Muscle of leg (tissue), 11 donors: ENCODE data around the gene SPINK4. TPM values are rescaled to one million over a fixed set of nuclear protein-coding genes. Genes with fewer than 3 reads are reported as not detected.

ENCODE experiments used
- DNase-seq: peaks from one replicate; pipeline ENCODE4 v3.0.0; 2013
- H3K27ac ChIP-seq: one replicate; pipeline ENCODE4 v1.5.1; 2013; ENCODE audit warnings: mild to moderate bottlenecking, low read length, control low read depth
- H3K27me3 ChIP-seq: one replicate; pipeline ENCODE4 v1.6.1; 2013; ENCODE audit warnings: low read length; ENCODE audit not compliant: control insufficient read depth, insufficient read depth
- H3K36me3 ChIP-seq: one replicate; pipeline ENCODE4 v1.6.1; 2013; ENCODE audit warnings: low read length; ENCODE audit not compliant: control insufficient read depth, insufficient read depth
- H3K4me1 ChIP-seq: one replicate; pipeline ENCODE4 v1.6.1; 2013; ENCODE audit warnings: low read length; ENCODE audit not compliant: control insufficient read depth, insufficient read depth
- H3K4me3 ChIP-seq: one replicate; pipeline ENCODE4 v1.5.1; 2013; ENCODE audit warnings: low read length, control low read depth
- H3K9me3 ChIP-seq: replicated peaks from 2 replicates; pipeline ENCODE4 v1.6.1; 2013; ENCODE audit warnings: low read depth, low read length; ENCODE audit not compliant: control insufficient read depth
- WGBS: methylation state at CpG from one replicate; pipeline ENCODE4 v1.1.5; 2013; ENCODE audit warnings: missing lambda C conversion rate; ENCODE audit not compliant: insufficient coverage; 5-methylcytosine and 5-hydroxymethylcytosine counted together
- polyA plus RNA-seq, 8 donors: library from polyadenylated mRNA; unstranded; fragments of 120-200 nt; gene quantifications; one replicate each; pipeline versions ENCODE4 v1.2.1 to v1.2.3, GENCODE V29; 2013; ENCODE audit warnings: inconsistent platforms in 1 of 8, low replicate concordance in 1 of 8; ENCODE audit not compliant: insufficient read length in 8 of 8, insufficient read depth in 1 of 8
- total RNA-seq: library from RNA; stranded (reverse); fragments of 120-200 nt; gene quantifications from one replicate; pipeline ENCODE4 v1.2.4, GENCODE V29; 2013

Gene SPINK4
- total and polyA plus RNA-seq, 9 donors: 0.28 to 0.58 (median 0.40) TPM; not detected in 5

- H3K27me3 ChIP-seq: no peaks in the 10 kb centered on the region
- H3K36me3 ChIP-seq: peaks cover 39% of the 10 kb centered on the region
- H3K4me3 ChIP-seq: no peak overlapping the region
- H3K4me1 ChIP-seq: peaks cover 10% of the 10 kb centered on the region
- whole genome bisulfite sequencing: no CpG with 5 or more reads among the region's 3 CpGs
- no peak overlapping the region for H3K27ac ChIP-seq
- H3K9me3 ChIP-seq: no peaks in the 10 kb centered on the region
- no peak for DNase-seq
Measured at GRCh38 chr9:33270146-33270545, 30.2 kb downstream of the SPINK4 start.

- WGBS: no CpG with 5 or more reads among the region's 1 CpG
- no peaks in the 10 kb centered on the region for H3K4me1 ChIP-seq
Measured at GRCh38 chr9:33272061-33272460, 32.1 kb downstream of the SPINK4 start.

GRCh38 chr9:33273266-33273971 lies 33.5 kb downstream of the SPINK4 start:
- Histone ChIP-seq H3K36me3 (peaks cover 48% of the 10 kb centered on the region), H3K4me1 (no peaks in the 10 kb centered on the region), H3K27me3 (no peaks in the 10 kb centered on the region), H3K27ac (no peak overlapping the region), H3K4me3 (no peak overlapping the region), H3K9me3 (no peaks in the 10 kb centered on the region)
- no CpG with 5 or more reads among the region's 3 CpGs for WGBS
- DNase-seq: no peak

More at GRCh38 chr9:33272061-33272460, 32.1 kb downstream of the SPINK4 start:
- no peak overlapping the region for H3K4me3 ChIP-seq
- H3K27me3 ChIP-seq: no peaks in the 10 kb centered on the region
- no peak for DNase-seq
- H3K9me3 ChIP-seq: no peaks in the 10 kb centered on the region
- H3K36me3 ChIP-seq: peaks cover 43% of the 10 kb centered on the region
- H3K27ac ChIP-seq: no peak overlapping the region

- Histone ChIP-seq H3K9me3 (no peaks in the 10 kb centered on the region), H3K27ac (no peak overlapping the region)
- no CpG with 5 or more reads among the region's 2 CpGs for WGBS
Measured at GRCh38 chr9:33273972-33274328, 34.0 kb downstream of the SPINK4 start.

GRCh38 chr9:33277484-33277883 lies 37.5 kb downstream of the SPINK4 start:
- Histone ChIP-seq H3K27ac (no peak overlapping the region), H3K4me3 (no peak overlapping the region), H3K27me3 (no peaks in the 10 kb centered on the region), H3K36me3 (peaks cover 54% of the 10 kb centered on the region), H3K9me3 (no peaks in the 10 kb centered on the region), H3K4me1 (no peaks in the 10 kb centered on the region)
- DNase-seq: no peak
- WGBS: 97% methylated on average over 4 of the region's 4 CpGs

More at GRCh38 chr9:33273972-33274328, 34.0 kb downstream of the SPINK4 start:
- Histone ChIP-seq H3K36me3 (peaks cover 50% of the 10 kb centered on the region), H3K4me1 (no peaks in the 10 kb centered on the region), H3K4me3 (no peak overlapping the region), H3K27me3 (no peaks in the 10 kb centered on the region)
- no peak for DNase-seq

GRCh38 chr9:33285502-33285901 lies 45.5 kb downstream of the SPINK4 start:
- no peak overlapping the region for H3K27ac ChIP-seq
- peaks cover 12% of the 10 kb centered on the region for H3K36me3 ChIP-seq
- no peaks in the 10 kb centered on the region for H3K27me3 ChIP-seq
- H3K9me3 ChIP-seq: no peaks in the 10 kb centered on the region
- no peak for DNase-seq
- no CpG with 5 or more reads among the region's 5 CpGs for WGBS
- peaks cover 10% of the 10 kb centered on the region for H3K4me1 ChIP-seq
- no peak overlapping the region for H3K4me3 ChIP-seq

GRCh38 chr9:33287087-33287490 lies 47.1 kb downstream of the SPINK4 start:
- H3K27me3 ChIP-seq: no peaks in the 10 kb centered on the region
- peak; percentile 78 for DNase-seq
- no peak overlapping the region for H3K4me3 ChIP-seq
- peak overlapping the region; percentile 18 for H3K27ac ChIP-seq
- no peaks in the 10 kb centered on the region for H3K9me3 ChIP-seq
- H3K4me1 ChIP-seq: peaks cover 14% of the 10 kb centered on the region
- peaks cover 11% of the 10 kb centered on the region for H3K36me3 ChIP-seq
- 43% methylated on average over 2 of the region's 4 CpGs for WGBS

- no CpG with 5 or more reads among the region's 4 CpGs for WGBS
- no peak overlapping the region for H3K27ac ChIP-seq
- no peak overlapping the region for H3K4me3 ChIP-seq
- peaks cover 16% of the 10 kb centered on the region for H3K4me1 ChIP-seq
- H3K27me3 ChIP-seq: no peaks in the 10 kb centered on the region
- H3K36me3 ChIP-seq: peaks cover 18% of the 10 kb centered on the region
- no peaks in the 10 kb centered on the region for H3K9me3 ChIP-seq
- no peak for DNase-seq
Measured at GRCh38 chr9:33288235-33288634, 48.3 kb downstream of the SPINK4 start.

GRCh38 chr9:33288828-33289483 lies 49.0 kb downstream of the SPINK4 start:
- H3K4me3 ChIP-seq: no peak overlapping the region
- WGBS: no CpG with 5 or more reads among the region's 14 CpGs
- no peaks in the 10 kb centered on the region for H3K27me3 ChIP-seq
- H3K9me3 ChIP-seq: no peaks in the 10 kb centered on the region
- peak; percentile 27 for DNase-seq
- H3K4me1 ChIP-seq: peaks cover 16% of the 10 kb centered on the region
- peaks cover 12% of the 10 kb centered on the region for H3K36me3 ChIP-seq
- peak overlapping the region; percentile 95 for H3K27ac ChIP-seq

- 27% methylated on average over 3 of the region's 12 CpGs for WGBS
- H3K36me3 ChIP-seq: peaks cover 14% of the 10 kb centered on the region
- H3K4me3 ChIP-seq: peak overlapping the region; percentile 85
- no peaks in the 10 kb centered on the region for H3K9me3 ChIP-seq
- peaks cover 16% of the 10 kb centered on the region for H3K4me1 ChIP-seq
- no peaks in the 10 kb centered on the region for H3K27me3 ChIP-seq
- DNase-seq: peak; percentile 38
- peak overlapping the region; percentile 95 for H3K27ac ChIP-seq
Measured at GRCh38 chr9:33289496-33289895, 49.5 kb downstream of the SPINK4 start.
